GM03348 (cell line): ENCODE results near the gene IL22RA1.
A peak's percentile ranks its signal among the peaks of the same experiment; 100 is the strongest.

Experiments used
- DNase-seq: peaks from one replicate; pipeline ENCODE4 v3.0.0; 2012; ENCODE audit warnings: low spot score

Gene IL22RA1, protein sequence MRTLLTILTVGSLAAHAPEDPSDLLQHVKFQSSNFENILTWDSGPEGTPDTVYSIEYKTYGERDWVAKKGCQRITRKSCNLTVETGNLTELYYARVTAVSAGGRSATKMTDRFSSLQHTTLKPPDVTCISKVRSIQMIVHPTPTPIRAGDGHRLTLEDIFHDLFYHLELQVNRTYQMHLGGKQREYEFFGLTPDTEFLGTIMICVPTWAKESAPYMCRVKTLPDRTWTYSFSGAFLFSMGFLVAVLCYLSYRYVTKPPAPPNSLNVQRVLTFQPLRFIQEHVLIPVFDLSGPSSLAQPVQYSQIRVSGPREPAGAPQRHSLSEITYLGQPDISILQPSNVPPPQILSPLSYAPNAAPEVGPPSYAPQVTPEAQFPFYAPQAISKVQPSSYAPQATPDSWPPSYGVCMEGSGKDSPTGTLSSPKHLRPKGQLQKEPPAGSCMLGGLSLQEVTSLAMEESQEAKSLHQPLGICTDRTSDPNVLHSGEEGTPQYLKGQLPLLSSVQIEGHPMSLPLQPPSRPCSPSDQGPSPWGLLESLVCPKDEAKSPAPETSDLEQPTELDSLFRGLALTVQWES

DNA sequence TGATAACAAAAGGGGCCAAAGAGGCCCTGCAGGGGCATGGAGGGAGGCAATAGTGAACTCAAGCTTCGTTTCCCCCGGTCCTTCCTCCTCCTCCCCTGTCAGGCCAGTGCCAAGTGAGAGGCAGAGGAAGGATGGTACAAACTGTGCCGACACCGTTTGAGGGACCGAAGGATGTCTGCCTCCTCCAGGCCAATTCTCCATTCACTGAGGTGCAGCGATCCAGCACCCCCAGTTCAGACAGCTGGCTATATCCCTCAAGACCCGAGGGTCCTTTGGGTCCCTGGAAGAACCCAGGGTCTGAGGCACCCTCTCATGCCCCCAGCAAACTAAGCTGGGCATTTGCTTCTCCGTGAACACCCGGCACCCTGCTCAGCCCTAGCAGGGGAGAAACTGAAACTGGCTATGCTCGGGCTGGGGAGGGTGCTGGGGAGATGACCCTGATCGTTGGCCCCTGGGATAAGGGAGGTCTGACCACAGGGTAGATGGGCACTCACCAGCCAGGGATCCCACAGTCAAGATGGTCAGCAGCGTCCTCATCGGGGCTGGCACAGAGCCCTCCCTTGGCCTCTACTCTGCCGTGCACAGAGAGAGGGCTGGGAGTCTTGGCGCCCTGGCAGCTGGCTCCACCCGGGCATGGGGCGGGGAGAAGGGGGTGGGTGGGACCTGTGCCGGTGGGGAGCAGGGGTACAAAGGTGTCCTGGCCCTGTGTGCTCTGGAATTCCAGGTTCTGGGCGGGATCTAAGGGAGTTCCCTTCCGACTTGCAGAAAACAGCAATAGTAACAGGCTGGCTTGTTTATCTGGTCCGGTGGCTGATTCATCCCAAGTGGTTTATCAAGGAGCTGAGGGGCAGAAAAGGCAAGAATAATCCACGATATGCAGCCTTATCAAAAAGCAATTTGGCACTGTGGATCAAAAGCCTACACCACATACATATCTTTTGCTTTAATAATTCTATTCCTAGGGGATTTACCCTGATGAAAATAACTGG lies at the start of gene IL22RA1:
Gene IL22RA1 (minus strand): TSS at position 595 of the 989 bp plus-strand sequence. CDS start 58 bp downstream, at position 537.
- DNase-seq: peak; percentile 75

DNA sequence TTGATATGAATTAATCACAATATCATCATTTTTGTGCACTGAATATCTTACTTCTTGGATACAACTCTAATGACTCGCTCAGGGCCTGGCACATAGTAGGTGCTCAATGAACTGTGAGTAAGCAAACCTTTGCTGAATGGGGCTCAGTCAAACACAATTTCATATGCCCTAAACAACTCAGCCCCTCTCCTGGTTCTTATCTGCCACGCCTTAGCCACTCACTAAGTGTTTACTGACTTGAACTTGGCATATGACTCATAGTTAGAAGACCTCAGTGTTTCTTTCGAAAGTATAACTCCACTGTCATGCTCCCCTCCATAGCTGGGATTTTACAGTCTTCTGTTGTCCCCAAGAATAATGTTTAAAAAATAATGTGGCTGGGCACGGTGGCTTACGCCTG lies 48.9 kb upstream of the IL22RA1 start:
- peak; percentile 34 for DNase-seq

GRCh38 chr1:24190983-24191461 lies 48.1 kb upstream of the IL22RA1 start:
- DNase-seq: no peak

GRCh38 chr1:24189528-24189927 lies 46.6 kb upstream of the IL22RA1 start:
- DNase-seq: no peak

DNA sequence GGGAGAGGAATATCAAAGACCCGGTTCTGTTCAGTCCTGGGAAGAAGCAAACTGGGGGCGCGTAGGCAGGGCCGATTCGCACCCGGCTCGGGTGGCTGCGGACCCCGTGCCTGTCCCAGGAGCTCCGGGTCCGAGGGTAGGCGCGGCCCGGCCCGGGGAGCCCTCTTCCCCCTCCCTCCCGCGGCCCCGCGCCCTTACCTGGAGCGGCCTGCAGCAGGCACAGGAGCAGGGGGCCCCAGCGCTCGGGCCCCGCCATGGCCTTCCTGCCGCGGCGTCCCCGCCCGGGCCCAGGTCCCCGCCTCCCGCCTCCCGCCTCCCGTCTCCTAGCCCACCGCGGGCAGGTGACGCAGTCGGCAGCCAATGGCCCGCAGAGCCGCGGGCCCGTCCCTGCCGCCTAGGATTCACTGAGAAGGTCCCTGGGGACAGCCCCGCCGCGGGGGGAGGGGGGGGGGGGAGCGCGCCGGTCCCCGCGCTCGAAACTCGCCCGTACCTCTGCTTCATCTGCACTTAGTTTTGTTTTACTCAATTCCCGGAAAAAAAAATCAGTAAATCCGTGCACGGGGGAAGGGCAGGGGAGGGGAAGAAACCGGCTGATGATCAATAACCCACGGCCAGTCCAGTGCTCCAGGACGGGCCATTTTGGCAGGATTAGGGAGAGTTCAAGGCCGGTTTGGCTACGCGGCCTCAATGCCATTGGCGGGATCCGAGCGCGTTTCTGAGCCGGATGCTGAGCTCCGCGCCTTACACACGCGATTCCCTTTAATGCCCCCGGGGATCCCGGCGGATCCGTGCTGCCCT lies 44.3 kb upstream of the IL22RA1 start, which contains the start of gene IFNLR1:
Gene IFNLR1 (minus strand): TSS at position 297 of the 798 bp plus-strand sequence. CDS start 41 bp downstream, at position 256.
- DNase-seq: peak; percentile 62

DNA sequence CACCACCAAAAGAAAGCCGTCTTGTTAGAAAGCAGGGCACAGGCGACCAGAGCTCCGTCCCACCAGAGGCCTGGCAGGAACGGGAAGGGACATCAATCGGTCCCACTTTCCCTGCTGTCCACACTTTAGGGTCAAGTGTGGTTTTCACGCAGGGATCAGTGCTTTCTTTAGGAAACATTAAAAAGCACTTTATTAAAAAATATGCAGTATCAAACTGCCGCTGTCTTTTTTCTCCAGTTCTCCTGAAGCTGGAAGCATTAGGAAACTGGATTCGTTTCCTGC lies 43.7 kb upstream of the IL22RA1 start:
- DNase-seq: no peak

DNA sequence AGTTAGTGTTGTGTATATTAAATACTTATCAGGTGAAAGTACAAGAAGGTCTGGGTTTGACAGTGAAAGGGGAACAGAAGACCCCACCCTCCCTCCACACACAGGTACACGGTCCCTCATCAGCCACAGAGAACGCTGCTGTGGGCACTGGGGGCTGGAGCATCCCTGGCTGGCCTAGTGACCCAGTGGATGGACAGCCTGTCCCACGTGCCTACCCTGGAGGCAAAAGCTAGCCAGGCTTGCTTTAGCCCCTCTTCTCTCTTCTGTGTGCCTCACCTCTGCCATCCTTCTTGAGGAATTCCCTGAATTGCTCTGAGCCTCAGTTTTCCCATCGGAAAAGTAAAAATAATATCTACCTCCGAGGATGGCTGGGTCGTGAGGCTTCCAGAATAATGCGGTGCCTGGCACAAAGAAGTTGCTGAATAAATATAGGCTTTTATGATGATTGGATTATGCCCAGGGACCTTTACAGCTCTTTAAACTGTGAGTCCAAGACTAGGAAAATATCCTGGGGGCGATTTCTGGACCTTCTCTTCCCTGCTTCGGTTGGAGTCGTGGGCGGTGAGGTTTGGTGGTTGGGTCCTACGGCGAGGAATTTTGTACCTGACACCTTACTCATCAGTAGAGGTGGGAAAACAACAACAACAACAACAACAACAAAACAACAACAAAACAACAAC lies 43.2 kb upstream of the IL22RA1 start:
- DNase-seq: no peak

GRCh38 chr1:24185076-24185475 lies 42.1 kb upstream of the IL22RA1 start:
- DNase-seq: no peak

- DNase-seq: no peak
Observed at GRCh38 chr1:24182061-24182460, 39.1 kb upstream of the IL22RA1 start.

DNA sequence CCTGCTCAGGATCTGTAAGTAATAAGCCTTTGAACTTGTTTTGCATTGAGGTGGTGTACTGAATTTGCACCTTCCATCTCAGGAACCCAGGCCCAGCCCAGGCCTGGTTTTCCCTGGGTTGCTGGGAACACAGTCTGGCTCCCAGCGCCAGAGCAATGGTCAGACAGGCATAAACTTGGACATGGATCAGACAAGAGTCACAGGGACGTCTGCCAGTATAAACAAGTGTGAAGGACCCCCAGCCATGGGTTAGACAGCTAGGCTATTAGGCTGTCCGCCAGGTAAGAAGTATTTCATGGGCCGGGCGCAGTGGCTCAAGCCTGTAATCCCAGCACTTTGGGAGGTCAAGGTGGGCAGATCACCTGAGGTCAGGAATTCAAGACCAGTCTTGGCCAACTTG lies 38.7 kb upstream of the IL22RA1 start:
- DNase-seq: no peak

- DNase-seq: no peak
Observed at GRCh38 chr1:24180676-24181075, 37.7 kb upstream of the IL22RA1 start.

GRCh38 chr1:24179251-24179840 lies 36.4 kb upstream of the IL22RA1 start:
- DNase-seq: no peak

DNA sequence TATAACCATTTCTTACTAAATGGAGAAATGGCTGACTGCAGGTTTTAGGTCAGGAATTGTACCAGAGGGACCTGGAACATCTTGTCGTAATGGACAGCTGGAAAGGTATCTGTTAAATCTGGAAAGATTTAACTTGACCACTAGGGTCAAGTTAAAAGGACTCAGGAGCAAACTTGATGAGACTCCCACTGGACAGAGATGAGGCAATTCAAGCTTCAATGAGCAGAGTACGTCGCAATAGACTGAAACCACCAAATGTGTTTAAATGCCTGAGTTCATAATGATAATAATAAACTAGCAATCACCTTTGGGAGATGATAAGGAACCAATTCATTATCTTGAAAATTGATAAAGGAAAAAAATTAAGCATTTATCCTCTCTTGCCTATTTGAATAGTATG lies 35.5 kb upstream of the IL22RA1 start:
- DNase-seq: no peak

DNA sequence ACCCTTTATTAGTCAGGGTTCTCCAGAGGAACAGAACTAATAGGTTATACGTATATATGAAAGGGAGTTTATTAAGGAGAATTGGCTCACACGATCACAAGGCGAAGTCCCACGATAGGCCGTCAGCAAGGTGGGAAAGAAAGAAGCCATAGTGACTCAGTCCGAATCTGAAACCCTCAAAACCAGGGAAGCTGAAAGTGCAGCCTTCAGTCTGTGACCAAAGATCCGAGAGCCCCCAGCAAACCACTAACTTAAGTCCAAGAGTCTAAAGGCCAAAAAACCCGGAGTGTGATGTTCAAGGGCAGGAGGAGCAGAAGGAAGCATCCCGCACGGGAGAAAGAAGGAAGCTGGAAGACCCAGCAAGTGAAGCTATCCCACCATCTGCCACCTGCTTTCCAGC lies 34.2 kb upstream of the IL22RA1 start:
- no peak for DNase-seq

GRCh38 chr1:24175033-24175755 lies 32.3 kb upstream of the IL22RA1 start:
- no peak for DNase-seq

- DNase-seq: no peak
Observed at GRCh38 chr1:24173638-24174575, 31.0 kb upstream of the IL22RA1 start.

- no peak for DNase-seq
Observed at GRCh38 chr1:24172598-24172997, 29.7 kb upstream of the IL22RA1 start.

GRCh38 chr1:24169286-24169685 lies 26.3 kb upstream of the IL22RA1 start:
- no peak for DNase-seq

DNA sequence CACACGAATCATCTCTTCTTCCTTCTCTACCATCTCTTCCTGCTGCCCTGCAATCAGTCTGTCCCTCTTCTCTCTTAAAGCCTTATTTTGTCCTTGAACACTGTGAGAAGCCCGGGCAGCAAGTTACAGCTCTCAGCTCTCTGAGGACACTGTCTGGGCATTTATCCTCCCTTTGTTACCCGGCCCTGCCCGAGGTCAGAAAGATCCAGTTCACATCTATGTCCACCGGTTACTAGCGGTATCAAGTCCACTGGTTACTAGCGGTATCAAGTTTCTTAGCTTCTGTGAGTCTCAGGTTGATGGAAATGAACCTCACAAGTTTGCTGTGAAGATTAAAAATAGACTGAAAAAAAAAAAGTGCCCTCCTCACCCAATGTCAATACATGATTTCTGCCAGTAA lies 25.3 kb upstream of the IL22RA1 start:
- no peak for DNase-seq
